HG02884 (cell line): ENCODE measurements around the gene MYO5A.

ENCODE experiments used
- ATAC-seq: cut with Tn5 transposase; IDR thresholded peaks from one replicate; pipeline ENCODE4 v1.9.1; 2021; ENCODE audit warnings: mild to moderate bottlenecking, moderate library complexity; ENCODE audit not compliant: unreplicated experiment

Gene MYO5A

GRCh38 chr15:52378746-52379394, 149.8 kb downstream of the MYO5A start:
- ATAC-seq = peak; percentile 60

- ATAC-seq = no peak
These were observed 158.7 kb downstream of the MYO5A start for GRCh38 chr15:52370010-52370409.

- no peak for ATAC-seq
These were observed 159.2 kb downstream of the MYO5A start for GRCh38 chr15:52369455-52369854.

GRCh38 chr15:52369030-52369429, 159.7 kb downstream of the MYO5A start:
- no peak for ATAC-seq

- no peak for ATAC-seq
These were observed 160.3 kb downstream of the MYO5A start for GRCh38 chr15:52368402-52368801.

- ATAC-seq = no peak
These were observed 166.2 kb downstream of the MYO5A start for GRCh38 chr15:52362497-52362896.

GRCh38 chr15:52361975-52362494, 166.6 kb downstream of the MYO5A start:
- ATAC-seq = no peak

GRCh38 chr15:52361494-52361893, 167.2 kb downstream of the MYO5A start:
- ATAC-seq = no peak

- ATAC-seq = no peak
These were observed 168.2 kb downstream of the MYO5A start for GRCh38 chr15:52360229-52361203.

- ATAC-seq = no peak
These were observed 169.0 kb downstream of the MYO5A start for GRCh38 chr15:52359722-52360121.

- ATAC-seq = no peak
These were observed 170.7 kb downstream of the MYO5A start for GRCh38 chr15:52357949-52358348.

- no peak for ATAC-seq
These were observed 176.6 kb downstream of the MYO5A start for GRCh38 chr15:52352086-52352485.

GRCh38 chr15:52351206-52351908, 177.3 kb downstream of the MYO5A start:
- ATAC-seq = no peak

GRCh38 chr15:52350423-52350822, 178.3 kb downstream of the MYO5A start:
- ATAC-seq = no peak

- no peak for ATAC-seq
These were observed 179.5 kb downstream of the MYO5A start for GRCh38 chr15:52349052-52349700.

GRCh38 chr15:52348056-52348745, 180.5 kb downstream of the MYO5A start:
- no peak for ATAC-seq

GRCh38 chr15:52344592-52344991, 184.1 kb downstream of the MYO5A start:
- no peak for ATAC-seq

GRCh38 chr15:52343831-52344230, 184.8 kb downstream of the MYO5A start:
- ATAC-seq = no peak

- ATAC-seq = no peak
These were observed 188.6 kb downstream of the MYO5A start for GRCh38 chr15:52340093-52340492.

GRCh38 chr15:52338891-52339290, 189.8 kb downstream of the MYO5A start:
- no peak for ATAC-seq
